GM23338 (cell line): ENCODE results near the gene HS3ST1. TPM values are rescaled to one million over a fixed set of nuclear protein-coding genes. Genes with fewer than 3 reads are reported as not detected.

Source experiments
- ATAC-seq: fragments of 200-7000 bp; cut with Tn5 transposase; 3 replicates; pipeline ENCODE4 v1.9.1; 2020
- DNase-seq: peaks from one replicate; pipeline ENCODE4 v3.0.0-alpha.2; 2015; ENCODE audit warnings: low spot score
- H2AFZ ChIP-seq: fragments of 200-600 bp; sonication (generic); 2 replicates; pipeline ENCODE4 v1.8.0; 2016; ENCODE audit warnings: antibody characterized with exemption, mild to moderate bottlenecking, moderate library complexity
- H3F3A ChIP-seq: fragments of 200-600 bp; sonication (generic); replicated peaks from 2 replicates; pipeline ENCODE4 v1.8.0; 2017; ENCODE audit warnings: antibody characterized with exemption, mixed run types, low read depth
- H3K27ac ChIP-seq: fragments of 200-600 bp; sonication (generic); 2 replicates; pipeline ENCODE4 v1.6.1; 2016; ENCODE audit warnings: low read depth
- H3K27me3 ChIP-seq: fragments of 200-600 bp; sonication (generic); 2 replicates; pipeline ENCODE4 v1.8.0; 2016; ENCODE audit warnings: mild to moderate bottlenecking, mixed run types, moderate library complexity; ENCODE audit not compliant: insufficient read depth
- H3K36me3 ChIP-seq: fragments of 200-600 bp; sonication (generic); 2 replicates; pipeline ENCODE4 v1.8.0; 2016; ENCODE audit warnings: mild to moderate bottlenecking; ENCODE audit not compliant: insufficient read depth
- H3K4me1 ChIP-seq: fragments of 200-600 bp; sonication (generic); 2 replicates; pipeline ENCODE4 v1.8.0; 2016; ENCODE audit warnings: mild to moderate bottlenecking, moderate library complexity; ENCODE audit not compliant: insufficient read depth
- H3K4me2 ChIP-seq: fragments of 200-600 bp; sonication (generic); 2 replicates; pipeline ENCODE4 v1.7.1; 2017; ENCODE audit warnings: mixed run types
- H3K4me3 ChIP-seq: fragments of 200-600 bp; sonication (generic); 2 replicates; pipeline ENCODE4 v1.6.1; 2016; ENCODE audit warnings: mixed run types
- H3K79me2 ChIP-seq: fragments of 200-600 bp; sonication (generic); replicated peaks from 2 replicates; pipeline ENCODE4 v1.8.0; 2017; ENCODE audit warnings: mild to moderate bottlenecking; ENCODE audit not compliant: insufficient read depth
- H3K9me2 ChIP-seq: fragments of 200-600 bp; sonication (generic); 2 replicates; pipeline ENCODE4 v1.8.0; 2017; ENCODE audit not compliant: insufficient read depth
- H4K20me1 ChIP-seq: fragments of 200-600 bp; sonication (generic); replicated peaks from 2 replicates; pipeline ENCODE4 v1.8.0; 2017; ENCODE audit warnings: mild to moderate bottlenecking; ENCODE audit not compliant: insufficient read depth
- H3K27ac Mint-ChIP-seq: 2 replicates; pipeline ENCODE4 v1.8.0; 2020; ENCODE audit warnings: inconsistent platforms, mild to moderate bottlenecking, moderate library complexity, mixed read lengths
- H3K27me3 Mint-ChIP-seq: 3 replicates; pipeline ENCODE4 v1.8.0; 2022; ENCODE audit warnings: low read depth, mild to moderate bottlenecking, moderate library complexity, mixed read lengths, inconsistent platforms; ENCODE audit not compliant: insufficient read depth, poor library complexity
- H3K36me3 Mint-ChIP-seq: 3 replicates; pipeline ENCODE4 v1.8.0; 2021; ENCODE audit warnings: low read depth, mild to moderate bottlenecking, inconsistent platforms, moderate library complexity, mixed read lengths
- H3K4me1 Mint-ChIP-seq: 3 replicates; pipeline ENCODE4 v1.8.0; 2020; ENCODE audit warnings: mild to moderate bottlenecking, inconsistent platforms, mixed read lengths
- H3K4me3 Mint-ChIP-seq: 3 replicates; pipeline ENCODE4 v1.8.0; 2021; ENCODE audit warnings: moderate library complexity, mild to moderate bottlenecking, inconsistent platforms, mixed read lengths
- H3K9me3 Mint-ChIP-seq: 3 replicates; pipeline ENCODE4 v1.8.0; 2020; ENCODE audit warnings: moderate library complexity, mild to moderate bottlenecking, inconsistent platforms, mixed read lengths
- CREB1 ChIP-seq: fragments of 250-450 bp; sonication (Bioruptor Pico); IDR thresholded peaks from 2 replicates; pipeline ENCODE4 v1.5.0; 2020; ENCODE audit warnings: low read depth, mild to moderate bottlenecking, moderate library complexity
- EZH2 ChIP-seq: fragments of 200-600 bp; sonication (generic); IDR thresholded peaks from one replicate; pipeline ENCODE4 v1.8.0; 2017; ENCODE audit warnings: antibody characterized with exemption, mild to moderate bottlenecking, low read depth; ENCODE audit not compliant: unreplicated experiment
- EZH2phosphoT487 ChIP-seq: fragments of 200-600 bp; sonication (generic); IDR thresholded peaks from one replicate; pipeline ENCODE4 v1.8.1; 2018; ENCODE audit warnings: antibody characterized with exemption; ENCODE audit not compliant: unreplicated experiment
- JUNB ChIP-seq: IDR thresholded peaks from one replicate; pipeline ENCODE4 v1.6.1; 2016; ENCODE audit warnings: antibody characterized with exemption; ENCODE audit not compliant: unreplicated experiment
- POLR2AphosphoS5 ChIP-seq: IDR thresholded peaks from 2 replicates; pipeline ENCODE4 v1.6.1; 2016; ENCODE audit warnings: antibody characterized with exemption, low read depth
- STAT1 ChIP-seq: IDR thresholded peaks from one replicate; pipeline ENCODE4 v1.6.1; 2016; ENCODE audit warnings: antibody characterized with exemption; ENCODE audit not compliant: unreplicated experiment
- ZNF114 ChIP-seq: fragments of 250-450 bp; sonication (Bioruptor Pico); IDR thresholded peaks from 2 replicates; pipeline ENCODE4 v1.5.0; 2020; ENCODE audit warnings: mild to moderate bottlenecking, moderate library complexity
- ZNF331 ChIP-seq: fragments of 250-450 bp; sonication (Bioruptor Pico); IDR thresholded peaks from 2 replicates; pipeline ENCODE4 v1.5.0; 2020; ENCODE audit warnings: low read depth, mild to moderate bottlenecking, moderate library complexity
- polyA plus RNA-seq: library from polyadenylated mRNA; unstranded; fragments of >200 nt; fragmentation: Nextera tagmentation; extraction: Ambion mirVana; gene quantifications from 2 replicates; pipeline ENCODE4 v1.2.1, GENCODE V29; 2016
- total RNA-seq: library from RNA; depleted of rRNA; stranded (reverse); fragments of >200 nt; shearing (Covaris generic); gene quantifications from 2 replicates; pipeline ENCODE4 v1.2.3, GENCODE V29; 2014
- TF ChIP-seq, protein P1 (sequence below): IDR thresholded peaks from 2 replicates; pipeline ENCODE4 v1.6.1; 2016; ENCODE audit warnings: antibody characterized with exemption
- TF ChIP-seq, protein P2 (sequence below), 2 experiments: fragments of 200-600 bp in 1 of 2; sonication (generic) in 1 of 2; conservative IDR thresholded peaks; 2 replicates each; pipeline versions ENCODE4 v1.5.1 to v1.6.1; 2016 to 2017; ENCODE audit warnings: antibody characterized with exemption in 2 of 2, low read depth in 2 of 2, mild to moderate bottlenecking in 2 of 2, moderate library complexity in 1 of 2
- TF ChIP-seq, protein P3 (sequence below): fragments of 250-450 bp; sonication (Bioruptor Pico); IDR thresholded peaks from 2 replicates; pipeline ENCODE4 v1.5.0; 2020; ENCODE audit warnings: mild to moderate bottlenecking, moderate library complexity

HS3ST1 gene
- total and polyA plus RNA-seq, 2 experiments from 2014 or later: 0.94 to 1.3 TPM

DNA sequence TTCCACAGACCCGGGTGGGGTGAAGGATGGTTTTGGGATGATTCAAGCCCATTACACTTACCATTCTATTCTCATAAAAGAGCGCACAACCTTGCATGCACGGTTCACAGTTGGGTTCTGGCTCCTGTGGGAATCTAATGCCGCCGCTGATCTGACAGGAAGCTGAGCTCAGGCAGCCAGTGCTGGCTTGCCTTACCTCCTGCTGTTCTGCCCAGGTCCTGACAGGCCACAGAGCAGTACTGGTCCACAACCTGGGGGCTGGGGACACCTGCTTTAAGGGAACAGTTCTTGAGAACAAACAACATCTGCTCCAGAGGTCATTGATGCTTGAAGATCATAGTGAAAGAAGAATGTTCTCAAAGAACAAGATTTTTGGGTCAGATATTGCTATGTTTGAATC, 8.0 kb upstream of the HS3ST1 start (continued):
- no peak for TF ChIP-seq EZH2

DNA sequence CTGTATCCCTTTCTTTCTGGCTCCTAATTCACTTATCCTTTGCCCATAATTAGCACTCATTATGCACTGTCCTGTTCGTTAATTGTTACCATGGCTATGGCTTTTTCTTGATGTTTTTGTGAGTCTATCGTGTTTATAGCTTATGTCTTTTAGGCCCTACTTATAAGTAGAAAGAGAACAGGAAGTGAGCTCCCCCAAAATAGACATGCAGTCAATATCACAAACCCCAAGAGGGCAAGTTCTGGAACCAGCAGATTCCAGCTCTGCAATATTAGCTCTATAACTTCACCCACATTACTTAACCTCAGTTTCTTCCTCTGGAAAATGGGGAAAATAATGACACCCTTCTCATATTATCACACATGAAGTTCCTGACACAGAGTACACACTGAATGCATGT, 7.4 kb upstream of the HS3ST1 start:
- Mint-ChIP-seq H3K9me3 (no peaks in the 10 kb centered on the region), H3K4me1 (peaks cover 21% of the 10 kb centered on the region), H3K4me3 (no peak overlapping the region), H3K27ac (no peak overlapping the region), H3K36me3 (no peaks in the 10 kb centered on the region; the same call in 2 of the 3 replicates), H3K27me3 (peaks cover 2% of the 10 kb centered on the region)
- Histone ChIP-seq H3K27me3 (no peaks in the 10 kb centered on the region), H3K27ac (no peak overlapping the region), H3K4me1 (0 out of 2 replicates have a peak, but pooled peaks cover 10% of the 10 kb centered on the region), H3K4me2 (no peak overlapping the region), H2AFZ (no peak overlapping the region), H3K79me2 (no peaks in the 10 kb centered on the region), H3K36me3 (no peaks in the 10 kb centered on the region), H4K20me1 (no peaks in the 10 kb centered on the region), H3F3A (no peaks in the 10 kb centered on the region), H3K4me3 (no peak overlapping the region), H3K9me2 (no peaks in the 10 kb centered on the region)
- DNase-seq: no peak
- no peak for ATAC-seq
- no peak for TF ChIP-seq ZNF331 (CRISPR knock-in tag)
- TF ChIP-seq, protein P1, sequence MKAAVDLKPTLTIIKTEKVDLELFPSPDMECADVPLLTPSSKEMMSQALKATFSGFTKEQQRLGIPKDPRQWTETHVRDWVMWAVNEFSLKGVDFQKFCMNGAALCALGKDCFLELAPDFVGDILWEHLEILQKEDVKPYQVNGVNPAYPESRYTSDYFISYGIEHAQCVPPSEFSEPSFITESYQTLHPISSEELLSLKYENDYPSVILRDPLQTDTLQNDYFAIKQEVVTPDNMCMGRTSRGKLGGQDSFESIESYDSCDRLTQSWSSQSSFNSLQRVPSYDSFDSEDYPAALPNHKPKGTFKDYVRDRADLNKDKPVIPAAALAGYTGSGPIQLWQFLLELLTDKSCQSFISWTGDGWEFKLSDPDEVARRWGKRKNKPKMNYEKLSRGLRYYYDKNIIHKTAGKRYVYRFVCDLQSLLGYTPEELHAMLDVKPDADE: no peak
- TF ChIP-seq, protein P2, sequence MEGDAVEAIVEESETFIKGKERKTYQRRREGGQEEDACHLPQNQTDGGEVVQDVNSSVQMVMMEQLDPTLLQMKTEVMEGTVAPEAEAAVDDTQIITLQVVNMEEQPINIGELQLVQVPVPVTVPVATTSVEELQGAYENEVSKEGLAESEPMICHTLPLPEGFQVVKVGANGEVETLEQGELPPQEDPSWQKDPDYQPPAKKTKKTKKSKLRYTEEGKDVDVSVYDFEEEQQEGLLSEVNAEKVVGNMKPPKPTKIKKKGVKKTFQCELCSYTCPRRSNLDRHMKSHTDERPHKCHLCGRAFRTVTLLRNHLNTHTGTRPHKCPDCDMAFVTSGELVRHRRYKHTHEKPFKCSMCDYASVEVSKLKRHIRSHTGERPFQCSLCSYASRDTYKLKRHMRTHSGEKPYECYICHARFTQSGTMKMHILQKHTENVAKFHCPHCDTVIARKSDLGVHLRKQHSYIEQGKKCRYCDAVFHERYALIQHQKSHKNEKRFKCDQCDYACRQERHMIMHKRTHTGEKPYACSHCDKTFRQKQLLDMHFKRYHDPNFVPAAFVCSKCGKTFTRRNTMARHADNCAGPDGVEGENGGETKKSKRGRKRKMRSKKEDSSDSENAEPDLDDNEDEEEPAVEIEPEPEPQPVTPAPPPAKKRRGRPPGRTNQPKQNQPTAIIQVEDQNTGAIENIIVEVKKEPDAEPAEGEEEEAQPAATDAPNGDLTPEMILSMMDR (conservative IDR thresholded peaks at IDR 0.05; ENCODE audit: low read depth in 2 of 2): no peak
- no peak for TF ChIP-seq EZH2phosphoT487
- no peak for TF ChIP-seq EZH2
- no peak for TF ChIP-seq STAT1
- TF ChIP-seq ZNF114 (CRISPR knock-in tag): no peak
- TF ChIP-seq, protein P3, sequence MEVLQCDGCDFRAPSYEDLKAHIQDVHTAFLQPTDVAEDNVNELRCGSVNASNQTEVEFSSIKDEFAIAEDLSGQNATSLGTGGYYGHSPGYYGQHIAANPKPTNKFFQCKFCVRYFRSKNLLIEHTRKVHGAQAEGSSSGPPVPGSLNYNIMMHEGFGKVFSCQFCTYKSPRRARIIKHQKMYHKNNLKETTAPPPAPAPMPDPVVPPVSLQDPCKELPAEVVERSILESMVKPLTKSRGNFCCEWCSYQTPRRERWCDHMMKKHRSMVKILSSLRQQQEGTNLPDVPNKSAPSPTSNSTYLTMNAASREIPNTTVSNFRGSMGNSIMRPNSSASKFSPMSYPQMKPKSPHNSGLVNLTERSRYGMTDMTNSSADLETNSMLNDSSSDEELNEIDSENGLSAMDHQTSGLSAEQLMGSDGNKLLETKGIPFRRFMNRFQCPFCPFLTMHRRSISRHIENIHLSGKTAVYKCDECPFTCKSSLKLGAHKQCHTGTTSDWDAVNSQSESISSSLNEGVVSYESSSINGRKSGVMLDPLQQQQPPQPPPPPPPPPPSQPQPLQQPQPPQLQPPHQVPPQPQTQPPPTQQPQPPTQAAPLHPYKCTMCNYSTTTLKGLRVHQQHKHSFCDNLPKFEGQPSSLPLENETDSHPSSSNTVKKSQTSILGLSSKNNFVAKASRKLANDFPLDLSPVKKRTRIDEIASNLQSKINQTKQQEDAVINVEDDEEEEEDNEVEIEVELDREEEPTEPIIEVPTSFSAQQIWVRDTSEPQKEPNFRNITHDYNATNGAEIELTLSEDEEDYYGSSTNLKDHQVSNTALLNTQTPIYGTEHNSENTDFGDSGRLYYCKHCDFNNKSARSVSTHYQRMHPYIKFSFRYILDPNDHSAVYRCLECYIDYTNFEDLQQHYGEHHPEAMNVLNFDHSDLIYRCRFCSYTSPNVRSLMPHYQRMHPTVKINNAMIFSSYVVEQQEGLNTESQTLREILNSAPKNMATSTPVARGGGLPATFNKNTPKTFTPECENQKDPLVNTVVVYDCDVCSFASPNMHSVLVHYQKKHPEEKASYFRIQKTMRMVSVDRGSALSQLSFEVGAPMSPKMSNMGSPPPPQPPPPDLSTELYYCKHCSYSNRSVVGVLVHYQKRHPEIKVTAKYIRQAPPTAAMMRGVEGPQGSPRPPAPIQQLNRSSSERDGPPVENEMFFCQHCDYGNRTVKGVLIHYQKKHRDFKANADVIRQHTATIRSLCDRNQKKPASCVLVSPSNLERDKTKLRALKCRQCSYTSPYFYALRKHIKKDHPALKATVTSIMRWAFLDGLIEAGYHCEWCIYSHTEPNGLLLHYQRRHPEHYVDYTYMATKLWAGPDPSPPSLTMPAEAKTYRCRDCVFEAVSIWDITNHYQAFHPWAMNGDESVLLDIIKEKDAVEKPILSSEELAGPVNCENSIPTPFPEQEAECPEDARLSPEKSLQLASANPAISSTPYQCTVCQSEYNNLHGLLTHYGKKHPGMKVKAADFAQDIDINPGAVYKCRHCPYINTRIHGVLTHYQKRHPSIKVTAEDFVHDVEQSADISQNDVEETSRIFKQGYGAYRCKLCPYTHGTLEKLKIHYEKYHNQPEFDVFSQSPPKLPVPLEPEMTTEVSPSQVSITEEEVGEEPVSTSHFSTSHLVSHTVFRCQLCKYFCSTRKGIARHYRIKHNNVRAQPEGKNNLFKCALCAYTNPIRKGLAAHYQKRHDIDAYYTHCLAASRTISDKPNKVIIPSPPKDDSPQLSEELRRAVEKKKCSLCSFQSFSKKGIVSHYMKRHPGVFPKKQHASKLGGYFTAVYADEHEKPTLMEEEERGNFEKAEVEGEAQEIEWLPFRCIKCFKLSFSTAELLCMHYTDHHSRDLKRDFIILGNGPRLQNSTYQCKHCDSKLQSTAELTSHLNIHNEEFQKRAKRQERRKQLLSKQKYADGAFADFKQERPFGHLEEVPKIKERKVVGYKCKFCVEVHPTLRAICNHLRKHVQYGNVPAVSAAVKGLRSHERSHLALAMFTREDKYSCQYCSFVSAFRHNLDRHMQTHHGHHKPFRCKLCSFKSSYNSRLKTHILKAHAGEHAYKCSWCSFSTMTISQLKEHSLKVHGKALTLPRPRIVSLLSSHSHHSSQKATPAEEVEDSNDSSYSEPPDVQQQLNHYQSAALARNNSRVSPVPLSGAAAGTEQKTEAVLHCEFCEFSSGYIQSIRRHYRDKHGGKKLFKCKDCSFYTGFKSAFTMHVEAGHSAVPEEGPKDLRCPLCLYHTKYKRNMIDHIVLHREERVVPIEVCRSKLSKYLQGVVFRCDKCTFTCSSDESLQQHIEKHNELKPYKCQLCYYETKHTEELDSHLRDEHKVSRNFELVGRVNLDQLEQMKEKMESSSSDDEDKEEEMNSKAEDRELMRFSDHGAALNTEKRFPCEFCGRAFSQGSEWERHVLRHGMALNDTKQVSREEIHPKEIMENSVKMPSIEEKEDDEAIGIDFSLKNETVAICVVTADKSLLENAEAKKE (CRISPR knock-in tag): no peak
- TF ChIP-seq CREB1 (CRISPR knock-in tag): no peak
- TF ChIP-seq JUNB: no peak
- TF ChIP-seq POLR2AphosphoS5: no peak
